Spinal cord (tissue), 10 donors: ENCODE data around the gene THADA. TPM values are rescaled to one million over a fixed set of nuclear protein-coding genes. Genes with fewer than 3 reads are reported as not detected.
"Not testable (repeated sequence)": the region's sequence is repeated elsewhere in the genome, so short reads cannot be mapped to it uniquely, and the experiment has no call there.

ENCODE experiments used
- DNase-seq, 6 donors: peaks; one replicate each; pipeline versions ENCODE4 v3.0.0 to v3.0.0-alpha.2; 2013 to 2015; ENCODE audit warnings: low spot score in 6 of 6, low read depth in 4 of 6
- H3K27ac ChIP-seq: one replicate; pipeline ENCODE4 v1.5.1; 2013; ENCODE audit warnings: low read depth, low read length, control low read depth
- H3K27me3 ChIP-seq: one replicate; pipeline ENCODE4 v1.6.1; 2013; ENCODE audit warnings: low read length; ENCODE audit not compliant: control insufficient read depth, insufficient read depth
- H3K36me3 ChIP-seq: one replicate; pipeline ENCODE4 v1.6.1; 2013; ENCODE audit warnings: low read length; ENCODE audit not compliant: control insufficient read depth, insufficient read depth
- H3K4me1 ChIP-seq: one replicate; pipeline ENCODE4 v1.6.1; 2013; ENCODE audit warnings: low read length; ENCODE audit not compliant: control insufficient read depth, insufficient read depth
- H3K4me3 ChIP-seq: one replicate; pipeline ENCODE4 v1.5.1; 2013; ENCODE audit warnings: low read depth, low read length, control low read depth
- H3K9me3 ChIP-seq: one replicate; pipeline ENCODE4 v1.6.1; 2013; ENCODE audit warnings: low read length; ENCODE audit not compliant: control insufficient read depth, insufficient read depth
- WGBS: methylation state at CpG from one replicate; pipeline ENCODE4 v1.1.5; 2013; ENCODE audit warnings: missing lambda C conversion rate; ENCODE audit not compliant: insufficient coverage; 5-methylcytosine and 5-hydroxymethylcytosine counted together
- polyA plus RNA-seq, 2 donors: library from polyadenylated mRNA; unstranded; fragments of 120-200 nt; gene quantifications; one replicate each; pipeline ENCODE4 v1.2.1, GENCODE V29; 2013; ENCODE audit not compliant: insufficient read length in 2 of 2
- total RNA-seq, 2 donors: library from RNA; depleted of rRNA in 1 of 2; stranded (reverse); fragments of 120-200 nt in 1 of 2; fragments of >200 nt in 1 of 2; gene quantifications; one replicate each; pipeline versions ENCODE4 v1.2.3 to v1.2.4, GENCODE V29; 2013 to 2014
- donor health status: healthy.

THADA gene
- total and polyA plus RNA-seq, 4 donors, result 16.5 to 44.8 (median 21.5) TPM

- H3K27me3 ChIP-seq, H3K4me3 ChIP-seq, H3K27ac ChIP-seq, H3K9me3 ChIP-seq, DNase-seq, H3K4me1 ChIP-seq, H3K36me3 ChIP-seq: not testable (repeated sequence)
- WGBS, result 85% methylated on average over 2 of the region's 3 CpGs
These were observed 63.3 kb downstream of the THADA start for GRCh38 chr2:43532572-43532971.

- no peak overlapping the region for H3K27ac ChIP-seq
- H3K4me3 ChIP-seq, result no peak overlapping the region
- H3K9me3 ChIP-seq, result no peaks in the 10 kb centered on the region
- H3K27me3 ChIP-seq, result no peaks in the 10 kb centered on the region
- DNase-seq, result peak in 1 of 6 donors; percentile 10
- peaks cover 2% of the 10 kb centered on the region for H3K36me3 ChIP-seq
- H3K4me1 ChIP-seq, result no peaks in the 10 kb centered on the region
- no CpG with 5 or more reads among the region's 3 CpGs for WGBS
These were observed 64.6 kb downstream of the THADA start for GRCh38 chr2:43531251-43531650.

DNA sequence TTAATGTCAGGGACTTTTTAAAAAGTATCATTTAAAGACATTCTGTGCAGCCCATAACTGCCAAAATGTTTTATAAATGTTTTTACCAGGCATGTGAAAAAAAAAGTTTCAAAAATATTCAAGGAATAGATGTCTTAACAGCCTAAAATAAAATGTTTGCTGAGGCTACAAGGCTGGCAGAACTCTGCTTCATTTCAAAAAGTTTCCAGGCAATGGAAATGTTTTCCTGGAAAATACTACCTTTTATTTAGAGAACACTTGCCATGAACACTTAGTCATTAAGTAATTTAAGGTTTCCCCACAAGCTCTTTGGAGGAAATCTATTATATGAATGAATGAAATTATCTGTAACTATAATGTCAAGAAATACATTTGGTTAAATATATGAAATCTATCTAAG lies 68.8 kb downstream of the THADA start:
- Histone ChIP-seq H3K36me3 (no peaks in the 10 kb centered on the region), H3K27ac (no peak overlapping the region), H3K27me3 (no peaks in the 10 kb centered on the region), H3K4me3 (no peak overlapping the region), H3K4me1 (no peaks in the 10 kb centered on the region), H3K9me3 (no peaks in the 10 kb centered on the region)
- no peak for DNase-seq

DNA sequence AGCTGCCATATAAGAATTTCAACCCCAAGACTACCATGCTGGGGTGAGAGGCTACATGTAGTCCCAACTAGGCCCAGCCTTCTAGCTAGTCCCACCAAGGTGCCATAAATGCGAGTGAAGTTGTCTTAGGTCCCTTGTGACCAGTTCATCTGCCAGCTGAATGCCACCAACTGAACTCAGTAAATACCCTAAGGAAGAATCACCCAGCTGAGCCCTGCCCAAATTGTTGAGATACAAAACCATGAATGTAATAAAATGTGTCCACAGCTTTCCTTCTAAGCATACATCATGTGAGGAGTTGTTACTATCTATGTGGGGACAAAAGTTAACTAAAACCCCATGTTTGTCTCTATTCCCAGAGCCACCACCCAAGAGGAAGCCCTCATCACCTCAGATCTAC lies 70.3 kb downstream of the THADA start:
- H3K27ac ChIP-seq, result no peak overlapping the region
- no peak for DNase-seq
- no peaks in the 10 kb centered on the region for H3K27me3 ChIP-seq
- WGBS, result no CpG with 5 or more reads among the region's 1 CpG
- no peaks in the 10 kb centered on the region for H3K9me3 ChIP-seq
- H3K4me3 ChIP-seq, result no peak overlapping the region
- H3K36me3 ChIP-seq, result peaks cover 3% of the 10 kb centered on the region
- no peaks in the 10 kb centered on the region for H3K4me1 ChIP-seq

DNA sequence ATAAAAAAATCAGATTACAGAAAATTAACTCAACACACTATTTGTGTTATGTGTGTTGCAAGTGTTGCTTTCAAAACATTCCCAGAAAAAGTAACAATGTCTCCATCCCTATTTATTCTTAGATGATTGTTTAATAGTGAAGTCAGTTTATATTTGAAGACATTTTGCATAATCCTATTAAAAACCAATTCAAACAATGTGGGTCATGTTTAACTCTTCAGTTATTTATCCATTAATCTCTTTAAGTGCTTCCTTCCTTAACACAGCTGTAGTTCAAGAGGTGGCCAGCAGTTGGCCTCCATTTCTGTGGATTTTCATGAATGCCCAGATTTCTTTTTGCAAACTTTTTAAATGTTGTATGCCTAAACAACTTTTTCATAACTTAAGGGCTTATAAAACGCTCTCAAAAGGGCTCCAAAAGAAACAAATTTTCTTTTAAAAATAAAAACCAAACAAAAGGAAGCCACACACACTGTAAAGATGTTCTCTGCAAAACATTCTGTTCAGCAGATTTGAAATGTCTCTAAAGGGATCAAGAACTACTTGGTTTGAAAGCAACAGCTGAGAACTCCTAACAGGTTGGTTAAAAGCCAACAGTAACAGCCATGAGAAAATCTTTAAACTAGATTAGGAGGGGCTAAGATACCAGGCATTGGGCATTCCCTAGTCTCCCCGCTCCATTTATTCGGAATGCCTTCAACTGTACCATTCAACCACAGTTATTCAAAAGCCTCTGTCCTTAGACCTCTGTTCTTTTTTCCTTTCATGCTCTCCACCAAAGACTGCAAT lies 71.5 kb downstream of the THADA start:
- no peak overlapping the region for H3K4me3 ChIP-seq
- H3K27ac ChIP-seq, result peak overlapping the region; percentile 8
- no CpG with 5 or more reads among the region's 3 CpGs for WGBS
- H3K4me1 ChIP-seq, result peaks cover 2% of the 10 kb centered on the region
- H3K36me3 ChIP-seq, result peaks cover 3% of the 10 kb centered on the region
- no peaks in the 10 kb centered on the region for H3K9me3 ChIP-seq
- H3K27me3 ChIP-seq, result no peaks in the 10 kb centered on the region
- no peak for DNase-seq

- Histone ChIP-seq H3K36me3 (peaks cover 3% of the 10 kb centered on the region), H3K27me3 (no peaks in the 10 kb centered on the region), H3K27ac (no peak overlapping the region), H3K9me3 (no peaks in the 10 kb centered on the region), H3K4me1 (peaks cover 2% of the 10 kb centered on the region), H3K4me3 (no peak overlapping the region)
- peak in 1 of 6 donors; percentile 34 for DNase-seq
These were observed 73.7 kb downstream of the THADA start for GRCh38 chr2:43522177-43522576.

DNA sequence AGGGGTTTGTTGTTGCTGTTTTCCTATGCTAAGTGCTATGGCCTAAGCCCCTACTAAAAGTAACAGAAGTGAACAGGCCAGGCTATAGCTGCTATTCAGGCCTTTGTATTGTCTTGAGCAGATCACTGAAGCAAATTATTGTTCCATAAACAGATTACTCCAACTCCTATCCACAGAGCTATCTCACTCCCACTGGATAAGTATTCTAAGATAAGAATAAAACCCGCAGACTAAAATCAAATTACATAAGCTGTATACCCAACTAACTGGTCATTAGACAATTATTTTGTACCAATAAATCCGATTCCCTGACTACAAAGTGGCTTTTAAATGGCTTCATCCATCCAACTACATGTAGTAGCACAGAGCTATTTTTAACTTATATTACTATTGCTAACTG lies 74.3 kb downstream of the THADA start:
- DNase-seq, result peak in 1 of 6 donors; percentile 20
- Histone ChIP-seq H3K9me3 (no peaks in the 10 kb centered on the region), H3K27ac (no peak overlapping the region), H3K27me3 (no peaks in the 10 kb centered on the region), H3K36me3 (peaks cover 3% of the 10 kb centered on the region), H3K4me1 (peaks cover 2% of the 10 kb centered on the region), H3K4me3 (no peak overlapping the region)
- WGBS, result no CpG with 5 or more reads among the region's 2 CpGs

- 96% methylated on average over 2 of the region's 2 CpGs for WGBS
- H3K9me3 ChIP-seq, result no peaks in the 10 kb centered on the region
- H3K27ac ChIP-seq, result no peak overlapping the region
- no peak for DNase-seq
- no peak overlapping the region for H3K4me3 ChIP-seq
- H3K36me3 ChIP-seq, result peaks cover 3% of the 10 kb centered on the region
- no peaks in the 10 kb centered on the region for H3K27me3 ChIP-seq
- peaks cover 2% of the 10 kb centered on the region for H3K4me1 ChIP-seq
These were observed 74.9 kb downstream of the THADA start for GRCh38 chr2:43520919-43521318.

DNA sequence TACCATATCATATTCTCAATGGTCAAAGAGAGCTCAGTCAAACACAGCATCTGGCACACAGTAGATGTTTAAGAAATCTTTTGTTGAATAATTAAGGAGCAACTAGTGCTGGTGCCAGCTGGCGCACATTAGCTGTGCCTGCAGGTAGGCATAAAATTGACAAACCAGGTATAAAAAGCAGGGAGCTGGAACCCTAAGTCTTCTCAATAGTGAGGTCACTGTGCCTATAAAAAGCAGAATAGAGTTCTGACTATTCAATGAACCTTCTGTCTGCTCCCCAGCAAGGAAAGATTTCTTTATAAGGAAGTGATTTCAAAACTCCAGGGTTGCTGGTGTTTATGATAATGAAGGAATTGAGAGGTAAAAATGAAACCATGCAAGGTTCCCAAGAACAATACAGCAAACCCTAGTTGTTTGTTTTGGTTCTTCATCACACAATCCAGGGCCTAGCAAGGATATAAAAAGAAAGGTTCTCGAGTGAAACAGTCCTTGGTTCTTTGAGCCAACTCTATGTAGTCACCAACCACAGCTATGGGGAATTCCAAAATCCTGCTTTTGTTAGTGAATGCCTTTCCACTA lies 76.1 kb downstream of the THADA start:
- peak in 2 of 6 donors; percentile 13 to 32 for DNase-seq
- peaks cover 3% of the 10 kb centered on the region for H3K36me3 ChIP-seq
- H3K27ac ChIP-seq, result peak overlapping the region; percentile 65
- no peaks in the 10 kb centered on the region for H3K9me3 ChIP-seq
- peaks cover 2% of the 10 kb centered on the region for H3K4me1 ChIP-seq
- WGBS, result 86% methylated on average over 1 of the region's 2 CpGs
- H3K4me3 ChIP-seq, result no peak overlapping the region
- no peaks in the 10 kb centered on the region for H3K27me3 ChIP-seq

GRCh38 chr2:43518718-43519117 lies 77.1 kb downstream of the THADA start:
- Histone ChIP-seq H3K4me3 (no peak overlapping the region), H3K27ac (no peak overlapping the region), H3K27me3 (no peaks in the 10 kb centered on the region), H3K9me3 (no peaks in the 10 kb centered on the region), H3K36me3 (peaks cover 3% of the 10 kb centered on the region), H3K4me1 (peaks cover 2% of the 10 kb centered on the region)
- no peak for DNase-seq
- WGBS, result 85% methylated on average over 1 of the region's 2 CpGs
